ENCODE measurements around the gene CTIF. TPM values are rescaled to one million over a fixed set of nuclear protein-coding genes. Genes with fewer than 3 reads are reported as not detected.

The CTIF gene
- total RNA-seq, 2 experiments from 2014 or later, result 0.06 to 0.38 TPM

DNA sequence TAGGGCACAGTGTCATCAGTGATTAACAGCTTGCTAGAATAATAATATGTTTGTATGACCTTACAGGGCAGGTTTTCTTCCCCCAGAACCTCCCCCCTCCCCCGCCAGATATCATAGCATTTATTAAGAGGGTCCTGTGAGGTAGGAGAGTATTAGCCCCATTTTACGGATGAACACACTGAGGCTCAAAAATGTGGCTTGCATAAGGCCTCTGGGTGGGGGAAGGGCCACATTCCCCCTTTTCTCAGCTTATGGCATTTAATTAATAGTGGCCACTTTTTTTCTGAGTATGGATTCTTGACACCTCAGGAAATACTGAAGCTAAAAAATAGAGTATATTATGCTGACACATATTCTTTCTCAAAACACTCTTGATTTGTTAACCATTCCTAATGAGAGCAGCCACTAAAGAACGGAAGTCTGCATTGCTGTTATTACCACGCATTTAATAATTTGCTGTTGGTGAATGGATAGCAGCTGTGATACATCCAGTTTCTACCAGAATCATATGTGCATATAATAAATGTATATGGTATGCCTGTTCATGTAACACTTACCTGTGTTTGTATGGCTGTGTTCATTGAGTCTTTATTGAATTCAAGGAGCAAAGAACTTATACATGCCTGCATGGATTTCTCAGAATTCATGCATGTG is 3.0 kb downstream of the CTIF start:
- Histone ChIP-seq H3K36me3 (ENCODE audit: insufficient read depth, low read length) (no peaks in the 10 kb centered on the region), H3K4me2 (ENCODE audit: low read length) (no peak overlapping the region), H3K4me1 (ENCODE audit: insufficient read depth, low read length, poor library complexity, severe bottlenecking) (no peaks in the 10 kb centered on the region), H4K20me1 (ENCODE audit: insufficient read depth, low read length) (no peaks in the 10 kb centered on the region), H3K9me2 (ENCODE audit: insufficient read depth, low read length) (no peaks in the 10 kb centered on the region), H3K27ac (ENCODE audit: low read depth, low read length, poor library complexity, severe bottlenecking) (no peak overlapping the region), H3K4me3 (ENCODE audit: low read depth, low read length, poor library complexity, severe bottlenecking) (no peak overlapping the region), H3K9me3 (ENCODE audit: low read length) (no peaks in the 10 kb centered on the region), H3K79me2 (ENCODE audit: insufficient read depth, low read depth, low read length) (no peaks in the 10 kb centered on the region), H2AFZ (ENCODE audit: low read length) (no peak overlapping the region)
- ChIA-PET POLR2A (interaction anchor here (0.6 to 0.8 kb wide), 2 partner anchors 19 to 1251 kb away, joined by 3 read pairs; no protein-coding TSS in a partner anchor), CTCF (ENCODE audit: unreplicated experiment) (no interaction called here)
- DNase-seq (ENCODE audit: low spot score), result no peak
- no TSS peak for BruUV-seq (replicated peaks)
- intact Hi-C loops (cut with micrococcal nuclease; ENCODE audit: unreplicated experiment), result no loop called here
- TF ChIP-seq EZH2phosphoT487 (IDR thresholded peaks at IDR 0.05; ENCODE audit: borderline replicate concordance, low read depth, low read length), result no peak
- TF ChIP-seq, protein P1, sequence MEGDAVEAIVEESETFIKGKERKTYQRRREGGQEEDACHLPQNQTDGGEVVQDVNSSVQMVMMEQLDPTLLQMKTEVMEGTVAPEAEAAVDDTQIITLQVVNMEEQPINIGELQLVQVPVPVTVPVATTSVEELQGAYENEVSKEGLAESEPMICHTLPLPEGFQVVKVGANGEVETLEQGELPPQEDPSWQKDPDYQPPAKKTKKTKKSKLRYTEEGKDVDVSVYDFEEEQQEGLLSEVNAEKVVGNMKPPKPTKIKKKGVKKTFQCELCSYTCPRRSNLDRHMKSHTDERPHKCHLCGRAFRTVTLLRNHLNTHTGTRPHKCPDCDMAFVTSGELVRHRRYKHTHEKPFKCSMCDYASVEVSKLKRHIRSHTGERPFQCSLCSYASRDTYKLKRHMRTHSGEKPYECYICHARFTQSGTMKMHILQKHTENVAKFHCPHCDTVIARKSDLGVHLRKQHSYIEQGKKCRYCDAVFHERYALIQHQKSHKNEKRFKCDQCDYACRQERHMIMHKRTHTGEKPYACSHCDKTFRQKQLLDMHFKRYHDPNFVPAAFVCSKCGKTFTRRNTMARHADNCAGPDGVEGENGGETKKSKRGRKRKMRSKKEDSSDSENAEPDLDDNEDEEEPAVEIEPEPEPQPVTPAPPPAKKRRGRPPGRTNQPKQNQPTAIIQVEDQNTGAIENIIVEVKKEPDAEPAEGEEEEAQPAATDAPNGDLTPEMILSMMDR (conservative IDR thresholded peaks at IDR 0.05; ENCODE audit: low read length), result no peak

DNA sequence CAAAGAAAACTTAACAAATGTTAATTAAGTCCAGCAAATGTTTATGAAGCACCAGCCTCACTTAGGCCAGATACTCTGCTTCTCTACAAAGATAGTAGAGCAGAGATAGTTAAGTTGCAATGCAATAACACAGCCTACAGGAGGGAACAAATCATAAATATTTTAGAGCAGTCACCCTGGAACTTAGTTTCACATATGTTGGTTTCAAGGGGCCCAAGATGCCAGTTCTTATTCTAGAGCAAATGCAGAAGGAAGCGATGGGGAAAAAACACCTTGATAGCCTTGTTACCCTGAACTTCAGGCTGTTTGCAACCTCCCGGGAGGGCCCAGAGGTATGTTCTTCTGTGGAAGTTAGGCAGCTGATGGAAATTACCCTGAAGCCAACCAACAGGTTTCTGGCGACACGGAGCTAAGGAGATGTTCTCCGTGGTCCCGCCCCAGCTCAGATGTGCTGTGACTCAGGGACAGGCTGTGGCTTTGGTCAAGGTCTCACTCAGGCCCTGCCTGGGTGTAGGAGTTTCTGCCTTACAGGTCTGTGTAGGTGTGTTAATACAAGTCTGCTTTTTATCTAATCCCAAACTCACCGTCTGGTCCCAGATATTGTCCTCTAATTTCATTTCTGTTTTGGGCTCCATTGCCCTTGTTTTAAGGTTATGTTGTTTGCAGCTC is 3.8 kb downstream of the CTIF start:
- CTCF ChIA-PET (ENCODE audit: unreplicated experiment), result no interaction called here
- Histone ChIP-seq H3K4me2 (ENCODE audit: low read length) (no peak overlapping the region), H3K9me2 (ENCODE audit: insufficient read depth, low read length) (no peaks in the 10 kb centered on the region), H3K4me3 (ENCODE audit: low read depth, low read length, poor library complexity, severe bottlenecking) (no peak overlapping the region), H4K20me1 (ENCODE audit: insufficient read depth, low read length) (no peaks in the 10 kb centered on the region), H2AFZ (ENCODE audit: low read length) (no peak overlapping the region), H3K4me1 (ENCODE audit: insufficient read depth, low read length, poor library complexity, severe bottlenecking) (no peaks in the 10 kb centered on the region), H3K79me2 (ENCODE audit: insufficient read depth, low read depth, low read length) (no peaks in the 10 kb centered on the region), H3K9me3 (ENCODE audit: low read length) (no peaks in the 10 kb centered on the region), H3K36me3 (ENCODE audit: insufficient read depth, low read length) (no peaks in the 10 kb centered on the region), H3K27ac (ENCODE audit: low read depth, low read length, poor library complexity, severe bottlenecking) (no peak overlapping the region)
- intact Hi-C loops (cut with micrococcal nuclease; ENCODE audit: unreplicated experiment), result no loop called here
- TF ChIP-seq EZH2phosphoT487 (IDR thresholded peaks at IDR 0.05; ENCODE audit: borderline replicate concordance, low read depth, low read length), result no peak
- TF ChIP-seq, protein P1 (conservative IDR thresholded peaks at IDR 0.05; ENCODE audit: low read length), result no peak
- POLR2A ChIA-PET, result interaction anchor here (0.5 to 0.8 kb wide), 4 partner anchors 20 to 1251 kb away, joined by 3 read pairs; no protein-coding TSS in a partner anchor
- DNase-seq (ENCODE audit: low spot score), result no peak
- no TSS peak for BruUV-seq (replicated peaks)

DNA sequence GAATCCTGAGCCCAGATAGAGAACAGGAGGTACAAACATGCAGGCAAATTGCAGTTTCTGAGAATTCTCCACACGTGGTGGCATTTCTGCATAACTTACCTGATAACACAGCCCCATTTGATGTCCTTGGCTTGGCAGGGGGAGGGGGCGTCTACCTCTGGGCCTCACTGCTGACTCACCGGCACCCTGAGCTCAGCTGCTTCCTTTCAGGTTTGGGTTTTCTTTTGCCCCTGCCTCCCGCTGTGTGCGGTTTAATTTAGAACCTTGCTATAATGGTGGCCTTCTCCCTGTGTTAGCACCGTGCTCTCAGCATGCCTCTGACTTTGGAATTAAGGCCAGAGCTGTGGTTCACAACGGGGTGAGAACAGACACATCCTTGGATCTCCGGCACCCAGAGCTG is 4.4 kb downstream of the CTIF start:
- BruUV-seq (replicated peaks), result no TSS peak
- Histone ChIP-seq H3K9me2 (ENCODE audit: insufficient read depth, low read length) (no peaks in the 10 kb centered on the region), H3K4me2 (ENCODE audit: low read length) (no peak overlapping the region), H3K27ac (ENCODE audit: low read depth, low read length, poor library complexity, severe bottlenecking) (no peak overlapping the region), H3K36me3 (ENCODE audit: insufficient read depth, low read length) (no peaks in the 10 kb centered on the region), H2AFZ (ENCODE audit: low read length) (no peak overlapping the region), H4K20me1 (ENCODE audit: insufficient read depth, low read length) (no peaks in the 10 kb centered on the region), H3K4me1 (ENCODE audit: insufficient read depth, low read length, poor library complexity, severe bottlenecking) (no peaks in the 10 kb centered on the region), H3K79me2 (ENCODE audit: insufficient read depth, low read depth, low read length) (no peaks in the 10 kb centered on the region), H3K4me3 (ENCODE audit: low read depth, low read length, poor library complexity, severe bottlenecking) (no peak overlapping the region), H3K9me3 (ENCODE audit: low read length) (no peaks in the 10 kb centered on the region)
- no peak for DNase-seq (ENCODE audit: low spot score)
- intact Hi-C loops (cut with micrococcal nuclease; ENCODE audit: unreplicated experiment), result no loop called here
- TF ChIP-seq, protein P1 (conservative IDR thresholded peaks at IDR 0.05; ENCODE audit: low read length), result no peak
- TF ChIP-seq EZH2phosphoT487 (IDR thresholded peaks at IDR 0.05; ENCODE audit: borderline replicate concordance, low read depth, low read length), result no peak
- ChIA-PET CTCF (ENCODE audit: unreplicated experiment) (no interaction called here), POLR2A (interaction anchor here (0.5 to 0.6 kb wide), 2 partner anchors 25 to 74 kb away, joined by 3 read pairs; no protein-coding TSS in a partner anchor)

Measured in OCI-LY7 (cell line).